Right lobe of liver (tissue), 4 donors: ENCODE results near the gene NUDT1.

ENCODE experiments used
- POLR2A ChIP-seq: fragments of 450-650 bp; IDR thresholded peaks from one replicate; pipeline ENCODE4 v1.6.1; 2017; ENCODE audit warnings: antibody characterized with exemption, mild to moderate bottlenecking
- TF ChIP-seq, protein P1 (sequence below), 4 donors: fragments of 200-600 bp in 3 of 4; fragments of 450-650 bp in 1 of 4; IDR thresholded peaks; one replicate each; pipeline versions ENCODE4 v1.5.1 to v1.8.0; 2016 to 2022; ENCODE audit warnings: antibody characterized with exemption in 4 of 4, mild to moderate bottlenecking in 2 of 4
- donor health status: DM: no; HTN: no; CAD: no.
- donor health status: DM: no; HTN: no; CAD: no.
- donor health status: DM: no; HTN: yes; CAD: no.

DNA sequence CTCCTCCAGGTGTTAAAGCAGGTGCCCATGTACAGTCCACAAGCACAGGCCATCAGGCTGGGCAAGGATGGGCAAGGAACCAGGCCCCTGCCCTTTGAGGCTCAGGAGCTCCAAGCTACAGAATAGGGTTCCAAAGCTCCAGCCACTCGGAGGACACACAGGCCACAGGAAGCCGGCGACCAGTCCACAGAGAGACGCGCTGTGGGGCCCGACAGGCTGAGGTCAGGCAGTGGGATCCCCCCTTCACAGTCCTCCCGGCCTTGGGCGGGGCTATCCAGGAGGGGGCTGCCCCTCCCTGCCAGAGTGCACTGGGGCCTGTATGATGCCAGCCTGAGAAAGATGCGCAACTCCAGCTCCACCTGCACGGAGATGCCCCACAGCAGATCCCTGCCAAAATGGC is 43.3 kb upstream of the NUDT1 start:
- TF ChIP-seq, protein P1, sequence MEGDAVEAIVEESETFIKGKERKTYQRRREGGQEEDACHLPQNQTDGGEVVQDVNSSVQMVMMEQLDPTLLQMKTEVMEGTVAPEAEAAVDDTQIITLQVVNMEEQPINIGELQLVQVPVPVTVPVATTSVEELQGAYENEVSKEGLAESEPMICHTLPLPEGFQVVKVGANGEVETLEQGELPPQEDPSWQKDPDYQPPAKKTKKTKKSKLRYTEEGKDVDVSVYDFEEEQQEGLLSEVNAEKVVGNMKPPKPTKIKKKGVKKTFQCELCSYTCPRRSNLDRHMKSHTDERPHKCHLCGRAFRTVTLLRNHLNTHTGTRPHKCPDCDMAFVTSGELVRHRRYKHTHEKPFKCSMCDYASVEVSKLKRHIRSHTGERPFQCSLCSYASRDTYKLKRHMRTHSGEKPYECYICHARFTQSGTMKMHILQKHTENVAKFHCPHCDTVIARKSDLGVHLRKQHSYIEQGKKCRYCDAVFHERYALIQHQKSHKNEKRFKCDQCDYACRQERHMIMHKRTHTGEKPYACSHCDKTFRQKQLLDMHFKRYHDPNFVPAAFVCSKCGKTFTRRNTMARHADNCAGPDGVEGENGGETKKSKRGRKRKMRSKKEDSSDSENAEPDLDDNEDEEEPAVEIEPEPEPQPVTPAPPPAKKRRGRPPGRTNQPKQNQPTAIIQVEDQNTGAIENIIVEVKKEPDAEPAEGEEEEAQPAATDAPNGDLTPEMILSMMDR (IDR thresholded peaks at IDR 0.05): no peak
- no peak for TF ChIP-seq POLR2A
